HepG2 (cell line): ENCODE results near the gene THBS4. TPM values are rescaled to one million over a fixed set of nuclear protein-coding genes. Genes with fewer than 3 reads are reported as not detected.

ENCODE experiments used
- ATAC-seq: fragments of 200-7000 bp; cut with Tn5 transposase; 3 replicates; pipeline ENCODE4 v1.9.1; 2020; ENCODE audit warnings: mild to moderate bottlenecking, moderate library complexity
- BruUV-seq: library from RNA; stranded (reverse); fragments of 400-500 nt; replicated peaks from 2 replicates; lab custom pipeline; 2021; lab: Mats Ljungman, UMichigan
- CTCF ChIA-PET: fragments of 300-600 bp; formaldehyde crosslinking; extraction: SDS; loops from one replicate; lab custom pipeline; 2021; ENCODE audit warnings: low total read pairs, inconsistent platforms, low intra/inter-chr PET ratio; lab: Yijun Ruan, JAX
- POLR2A ChIA-PET: fragments of 350-600 bp; sonication (Branson Sonifier 250); formaldehyde crosslinking; loops from one replicate; lab custom pipeline; 2020; ENCODE audit warnings: antibody characterized with exemption, inconsistent platforms; lab: Yijun Ruan, JAX
- DNase-seq: peaks from one replicate; pipeline ENCODE4 v3.0.0-alpha.2; 2015; ENCODE audit warnings: low spot score
- FAIRE-seq: peaks from 3 replicates; lab custom pipeline; 2011; peaks lifted over from hg19 to GRCh38; lab: Jason Lieb, UNC
- H2AFZ ChIP-seq: one replicate; pipeline ENCODE4 v1.6.1; 2011; ENCODE audit warnings: low read length, inconsistent platforms
- H3K27ac ChIP-seq: fragments of 300-600 bp; 3 replicates; pipeline ENCODE4 v1.8.0; 2011; ENCODE audit warnings: mixed run types, mild to moderate bottlenecking, mixed read lengths, low read length, inconsistent platforms; ENCODE audit not compliant: insufficient read depth; ENCODE audit errors: extremely low read length
- H3K27me3 ChIP-seq, 2 experiments: fragments of 200-600 bp in 1 of 2; 2 replicates in 1 of 2; 3 replicates in 1 of 2; pipeline versions ENCODE4 v1.6.0 to v1.8.0; 2011; ENCODE audit warnings: low read length in 2 of 2, mild to moderate bottlenecking in 2 of 2, moderate library complexity in 2 of 2, inconsistent platforms in 1 of 2; ENCODE audit not compliant: insufficient read depth in 2 of 2, control insufficient read depth in 1 of 2
- H3K36me3 ChIP-seq, 2 experiments: fragments of 200-600 bp in 1 of 2; replicated peaks in 1 of 2; 2 replicates in 1 of 2; 3 replicates in 1 of 2; pipeline versions ENCODE4 v1.5.1 to v1.8.0; 2011; ENCODE audit warnings: low read length in 2 of 2, inconsistent platforms in 1 of 2; ENCODE audit not compliant: insufficient read depth in 2 of 2, control insufficient read depth in 1 of 2
- H3K4me1 ChIP-seq: 2 replicates; pipeline ENCODE4 v1.5.1; 2012; ENCODE audit warnings: low read length, inconsistent platforms; ENCODE audit not compliant: insufficient read depth
- H3K4me2 ChIP-seq: 2 replicates; pipeline ENCODE4 v1.6.0; 2011; ENCODE audit warnings: low read depth, low read length, inconsistent platforms
- H3K4me3 ChIP-seq, 3 experiments: fragments of 200-600 bp in 1 of 3; sonication (generic), shearing (Covaris generic) in 1 of 3; replicated peaks in 1 of 3; 2 replicates each; pipeline ENCODE4 v1.5.1; 2011 to 2016; ENCODE audit warnings: low read length in 3 of 3, inconsistent platforms in 2 of 3, low read depth in 2 of 3, mild to moderate bottlenecking in 2 of 3, control low read depth in 1 of 3, mixed read lengths in 1 of 3; ENCODE audit not compliant: insufficient read depth in 1 of 3
- H3K79me2 ChIP-seq: one replicate; pipeline ENCODE4 v1.6.1; 2011; ENCODE audit warnings: low read length, inconsistent platforms; ENCODE audit not compliant: insufficient read depth
- H3K9ac ChIP-seq: 2 replicates; pipeline ENCODE4 v1.6.0; 2011; ENCODE audit warnings: mild to moderate bottlenecking, low read depth, low read length, inconsistent platforms; ENCODE audit not compliant: insufficient read depth
- H3K9me3 ChIP-seq: 2 replicates; pipeline ENCODE4 v1.5.1; 2012; ENCODE audit warnings: mild to moderate bottlenecking, low read length
- H4K20me1 ChIP-seq: 2 replicates; pipeline ENCODE4 v1.6.0; 2011; ENCODE audit warnings: inconsistent platforms, mild to moderate bottlenecking, low read length, moderate library complexity; ENCODE audit not compliant: insufficient read depth
- EHMT2 ChIP-seq: fragments of 200-600 bp; sonication (generic); IDR thresholded peaks from 2 replicates; pipeline ENCODE4 v1.7.0; 2017; ENCODE audit warnings: antibody characterized with exemption, low read depth, low read length, borderline replicate concordance
- HNRNPUL1 ChIP-seq: fragments of 200-400 bp; formaldehyde crosslinking; IDR thresholded peaks from 2 replicates; pipeline ENCODE4 v1.6.1; 2017; ENCODE audit warnings: low read depth, mild to moderate bottlenecking, low read length, moderate library complexity
- HOXA3 ChIP-seq: sonication (generic); formaldehyde crosslinking; IDR thresholded peaks from 2 replicates; pipeline ENCODE4 v1.5.0; 2020; ENCODE audit warnings: missing genetic modification reagents
- KLF12 ChIP-seq: sonication (generic); formaldehyde crosslinking; IDR thresholded peaks from 2 replicates; pipeline ENCODE4 v1.4.0; 2020; ENCODE audit warnings: missing genetic modification reagents, borderline replicate concordance
- MIXL1 ChIP-seq: IDR thresholded peaks from 2 replicates; pipeline ENCODE4 v1.6.1; 2016
- TGIF2 ChIP-seq: IDR thresholded peaks from 2 replicates; pipeline ENCODE4 v1.6.1; 2016; ENCODE audit warnings: control low read depth, missing compliant biosample characterization
- ZBTB2 ChIP-seq: sonication (generic); formaldehyde crosslinking; IDR thresholded peaks from 2 replicates; pipeline ENCODE4 v1.8.0; 2022; ENCODE audit warnings: low read depth, missing genetic modification reagents
- ZKSCAN8 ChIP-seq: IDR thresholded peaks from 2 replicates; pipeline ENCODE4 v1.6.1; 2016; ENCODE audit warnings: borderline replicate concordance, missing genetic modification reagents, missing compliant biosample characterization
- ZNF891 ChIP-seq: sonication (generic); formaldehyde crosslinking; IDR thresholded peaks from 2 replicates; pipeline ENCODE4 v1.5.0; 2020; ENCODE audit warnings: mild to moderate bottlenecking, missing genetic modification reagents
- WGBS: methylation state at CpG from one replicate; pipeline ENCODE4 v1.1.6; 2017; ENCODE audit warnings: low lambda C conversion rate; 5-methylcytosine and 5-hydroxymethylcytosine counted together
- in situ Hi-C: cut with HindIII; loops from 2 replicates; pipeline ENCODE4 v1.10.0; 2017; ENCODE audit warnings: low pct_unique_long_range_greater_than_20kb; ENCODE audit not compliant: extremely low pct_ligation_motif_present
- intact Hi-C: fragments of 100-400 bp; cut with micrococcal nuclease; formaldehyde crosslinking; loops from one replicate; pipeline ENCODE4 v1.10.0; 2022; ENCODE audit not compliant: unreplicated experiment
- polyA plus RNA-seq, 8 experiments: library from polyadenylated mRNA; depleted of rRNA in 3 of 8; stranded (reverse) in 7 of 8; unstranded in 1 of 8; fragments of >200 nt; fragmentation: Illumina TruSeq in 4 of 8; extraction: Trizol in 4 of 8; gene quantifications; 2 replicates each; pipeline versions ENCODE4 v1.2.1 to v1.2.3, GENCODE V29; 2011 to 2016; ENCODE audit warnings: low read depth in 4 of 8, missing spikeins in 1 of 8, mixed read lengths in 1 of 8; ENCODE audit not compliant: insufficient read depth in 1 of 8
- total RNA-seq, 5 experiments: library from RNA; depleted of rRNA; stranded (reverse); fragments of >200 nt; fragmentation: Illumina TruSeq; extraction: Trizol; gene quantifications; 2 replicates each; pipeline ENCODE4 v1.2.3, GENCODE V29; 2016; ENCODE audit warnings: low read depth in 1 of 5
- TF ChIP-seq, protein P1 (sequence below): sonication (generic); formaldehyde crosslinking; IDR thresholded peaks from 2 replicates; pipeline ENCODE4 v1.4.0; 2020; ENCODE audit warnings: mild to moderate bottlenecking, missing genetic modification reagents

The THBS4 gene
- total and polyA plus RNA-seq, 2 of the 13 experiments (the other 11 are each of a cell fraction or from before 2014, with no cell fraction given) = 0.60 to 1.2 TPM

DNA sequence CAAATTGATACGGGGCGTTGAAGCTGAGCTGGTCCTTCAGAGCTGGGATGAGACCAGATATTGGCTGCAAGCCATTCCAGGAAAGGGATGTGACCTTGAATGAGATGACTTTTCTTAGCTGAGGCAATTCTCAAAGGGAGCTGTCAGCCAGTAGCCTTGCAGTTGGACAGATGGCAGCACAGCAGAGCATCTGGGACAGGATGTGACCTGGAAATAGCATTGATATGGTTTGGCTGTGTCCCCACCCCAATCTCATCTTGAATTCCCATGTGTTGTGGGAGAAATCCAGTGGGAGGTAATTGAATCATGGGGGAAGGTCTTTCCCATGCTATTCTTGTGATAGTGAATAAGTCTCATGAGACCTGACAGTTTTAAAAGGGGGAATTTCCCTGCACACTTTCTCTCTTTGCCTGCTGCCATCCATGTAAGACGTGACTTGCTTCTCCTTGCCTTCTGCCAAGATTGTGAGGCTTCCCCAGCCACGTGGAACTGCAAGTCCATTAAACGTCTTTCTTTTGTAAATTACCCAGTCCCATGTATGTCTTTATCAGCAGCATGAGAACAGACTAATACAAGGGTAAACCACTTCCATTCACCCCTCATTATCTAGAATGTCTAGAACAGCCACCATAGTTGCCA is 24.3 kb upstream of the THBS4 start:
- H4K20me1 ChIP-seq = no peaks in the 10 kb centered on the region
- POLR2A ChIA-PET = no interaction called here
- DNase-seq = no peak
- no peak for FAIRE-seq
- H3K4me1 ChIP-seq = no peaks in the 10 kb centered on the region
- no TSS peak for BruUV-seq
- H3K79me2 ChIP-seq = no peaks in the 10 kb centered on the region
- in situ Hi-C loops (no loop called here), intact Hi-C loops (no loop called here)
- H2AFZ ChIP-seq = no peak overlapping the region
- ATAC-seq = no peak
- H3K9ac ChIP-seq = no peak overlapping the region
- no peaks in the 10 kb centered on the region for H3K27me3 ChIP-seq
- 61% methylated on average over 5 of the region's 5 CpGs for WGBS
- no peak overlapping the region for H3K4me3 ChIP-seq
- TF ChIP-seq EHMT2 = no peak
- TF ChIP-seq ZKSCAN8 = no peak
- no peak for TF ChIP-seq MIXL1 (CRISPR knock-in tag)
- no peak for TF ChIP-seq KLF12 (CRISPR knock-in tag)
- no peak for TF ChIP-seq ZNF891 (CRISPR knock-in tag)
- no peak for TF ChIP-seq HOXA3 (CRISPR knock-in tag)
- TF ChIP-seq, protein P1, sequence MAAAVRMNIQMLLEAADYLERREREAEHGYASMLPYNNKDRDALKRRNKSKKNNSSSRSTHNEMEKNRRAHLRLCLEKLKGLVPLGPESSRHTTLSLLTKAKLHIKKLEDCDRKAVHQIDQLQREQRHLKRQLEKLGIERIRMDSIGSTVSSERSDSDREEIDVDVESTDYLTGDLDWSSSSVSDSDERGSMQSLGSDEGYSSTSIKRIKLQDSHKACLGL (CRISPR knock-in tag) = no peak
- TF ChIP-seq ZBTB2 = no peak
- no peak for TF ChIP-seq TGIF2 (CRISPR knock-in tag)
- no peak for TF ChIP-seq HNRNPUL1
- TF ChIP-seq, all 625 proteins: peak for 0
- H3K4me2 ChIP-seq = no peak overlapping the region
- CTCF ChIA-PET = no interaction called here
- H3K36me3 ChIP-seq = no peaks in the 10 kb centered on the region
- H3K9me3 ChIP-seq = no peaks in the 10 kb centered on the region
- H3K27ac ChIP-seq = no peak overlapping the region
